ENCODE data around the gene ZNF652. TPM values are rescaled to one million over a fixed set of nuclear protein-coding genes. Genes with fewer than 3 reads are reported as not detected.
"Not testable (repeated sequence)": the region's sequence is repeated elsewhere in the genome, so short reads cannot be mapped to it uniquely, and the experiment has no call there.

ZNF652 gene
- total RNA-seq, 1 experiment from 2014 or later: 29.2 TPM

GRCh38 chr17:49390548-49391324, 28.7 kb upstream of the ZNF652 start:
- Histone ChIP-seq H3K27me3 (no peaks in the 10 kb centered on the region), H3K27ac (peak overlapping the region; percentile 18), H3K4me1 (peaks cover 14% of the 10 kb centered on the region), H3K9me3 (replicated peaks) (no peaks in the 10 kb centered on the region), H3K36me3 (no peaks in the 10 kb centered on the region), H3K4me3 (peak overlapping the region; percentile 37)
- DNase-seq: peak; percentile 29 to 66

DNA sequence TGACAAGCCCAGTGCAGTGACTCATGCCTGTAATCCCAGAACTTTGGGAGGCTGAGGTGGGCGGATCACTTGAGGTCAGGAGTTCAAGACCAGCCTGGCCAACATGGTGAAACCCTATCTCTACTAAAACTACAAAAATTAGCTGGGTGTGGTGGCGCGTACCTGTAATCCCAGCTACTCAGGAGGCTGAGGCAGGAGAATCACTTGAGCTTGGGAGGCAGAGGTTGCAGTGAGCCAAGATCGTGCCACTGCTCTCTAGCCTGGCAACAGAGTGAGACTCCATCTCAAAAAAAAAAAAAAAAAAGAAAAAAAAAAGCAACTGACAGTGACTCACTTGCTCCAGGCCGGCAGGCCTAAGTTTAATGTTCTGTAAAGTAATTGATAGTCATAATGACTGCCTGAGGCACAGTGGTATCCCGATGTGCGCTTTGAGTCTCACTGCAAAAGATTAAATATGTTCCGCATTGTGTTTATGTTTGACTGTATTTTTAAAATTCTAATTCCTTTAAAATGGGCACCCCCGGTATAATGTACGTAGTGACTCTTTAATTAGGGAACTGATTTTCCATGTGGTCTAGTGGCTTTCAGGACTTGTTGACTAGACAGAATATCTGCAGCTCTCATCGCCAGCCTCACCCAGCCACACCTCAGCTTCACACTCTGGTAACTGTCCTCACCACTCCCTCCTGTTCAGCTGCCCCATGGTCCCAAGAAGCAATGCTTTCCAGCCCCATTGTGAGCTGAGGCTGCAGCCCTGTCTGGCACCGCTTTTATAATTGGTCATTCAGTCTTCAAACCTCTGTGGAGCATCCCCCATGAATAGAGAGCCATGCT, 27.7 kb upstream of the ZNF652 start:
- H3K27ac ChIP-seq; H3K9me3 ChIP-seq (replicated peaks); H3K27me3 ChIP-seq; H3K36me3 ChIP-seq; DNase-seq; H3K4me3 ChIP-seq: not testable (repeated sequence)
- H3K4me1 ChIP-seq: peaks cover 20% of the 10 kb centered on the region

DNA sequence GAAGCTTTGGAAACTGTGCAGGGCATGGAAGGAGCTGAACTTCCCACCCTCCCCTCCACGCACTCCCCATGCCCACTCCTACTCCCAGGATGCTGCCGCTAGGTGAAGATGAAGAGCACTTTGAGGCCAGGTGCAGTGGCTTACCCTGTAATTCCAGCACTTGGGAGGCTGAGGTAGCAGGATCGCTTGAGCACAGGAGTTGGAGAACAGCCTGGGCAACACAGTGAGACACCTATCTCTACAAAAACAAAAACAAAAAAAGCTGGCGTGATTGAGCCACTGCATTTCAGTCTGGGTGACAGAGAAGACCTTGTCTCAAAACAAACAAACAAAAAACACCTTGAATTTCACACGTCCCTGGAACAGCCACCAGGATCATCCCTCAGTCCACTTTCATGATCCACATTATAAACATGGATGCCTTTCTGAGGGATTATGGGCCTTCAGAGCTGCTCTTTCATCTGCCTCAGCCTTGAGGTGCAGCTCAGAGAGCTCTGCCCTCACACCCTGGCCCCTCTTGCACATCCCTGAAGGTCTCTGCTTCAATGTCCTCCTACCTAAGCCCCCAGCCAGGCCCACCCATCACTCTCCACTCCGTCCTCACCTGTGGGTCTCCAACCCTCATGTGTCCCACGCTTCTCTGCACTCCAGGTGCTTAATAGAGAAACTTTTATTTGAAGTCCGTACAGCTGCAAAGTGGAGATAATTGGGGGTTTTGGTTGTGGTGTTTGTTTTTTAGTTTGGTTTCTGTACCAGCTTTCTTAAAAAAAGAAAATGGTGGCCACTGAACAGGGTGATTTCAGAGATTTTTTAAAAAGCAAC, 26.9 kb upstream of the ZNF652 start:
- DNase-seq: no peak
- Histone ChIP-seq H3K9me3 (replicated peaks) (no peaks in the 10 kb centered on the region), H3K4me1 (peaks cover 20% of the 10 kb centered on the region), H3K27me3 (no peaks in the 10 kb centered on the region), H3K27ac (no peak overlapping the region), H3K4me3 (no peak overlapping the region), H3K36me3 (no peaks in the 10 kb centered on the region)

GRCh38 chr17:49388290-49388640, 26.2 kb upstream of the ZNF652 start:
- Histone ChIP-seq H3K9me3 (replicated peaks) (no peaks in the 10 kb centered on the region), H3K4me3 (no peak overlapping the region), H3K36me3 (no peaks in the 10 kb centered on the region), H3K27ac (no peak overlapping the region), H3K27me3 (no peaks in the 10 kb centered on the region), H3K4me1 (peaks cover 20% of the 10 kb centered on the region)
- DNase-seq: no peak

- no peak overlapping the region for H3K27ac ChIP-seq
- H3K4me3 ChIP-seq: no peak overlapping the region
- no peaks in the 10 kb centered on the region for H3K27me3 ChIP-seq
- DNase-seq: no peak
- H3K36me3 ChIP-seq: no peaks in the 10 kb centered on the region
- H3K4me1 ChIP-seq: peaks cover 20% of the 10 kb centered on the region
- H3K9me3 ChIP-seq (replicated peaks): no peaks in the 10 kb centered on the region
These were observed 25.6 kb upstream of the ZNF652 start for GRCh38 chr17:49387498-49388289.

GRCh38 chr17:49386373-49386772, 24.3 kb upstream of the ZNF652 start:
- peaks cover 20% of the 10 kb centered on the region for H3K4me1 ChIP-seq
- no peaks in the 10 kb centered on the region; the same call in 1 of the 2 replicates for H3K27me3 ChIP-seq
- no peak overlapping the region for H3K27ac ChIP-seq
- H3K36me3 ChIP-seq: no peaks in the 10 kb centered on the region
- no peak for DNase-seq
- no peaks in the 10 kb centered on the region for H3K9me3 ChIP-seq (replicated peaks)
- no peak overlapping the region for H3K4me3 ChIP-seq

GRCh38 chr17:49384951-49385350, 22.9 kb upstream of the ZNF652 start:
- no peak overlapping the region for H3K27ac ChIP-seq
- H3K27me3 ChIP-seq: no peaks in the 10 kb centered on the region; the same call in 1 of the 2 replicates
- no peaks in the 10 kb centered on the region for H3K36me3 ChIP-seq
- no peak overlapping the region for H3K4me3 ChIP-seq
- no peaks in the 10 kb centered on the region for H3K9me3 ChIP-seq (replicated peaks)
- peaks cover 9% of the 10 kb centered on the region for H3K4me1 ChIP-seq
- peak in 1 of 2 experiments; percentile 56 for DNase-seq

DNA sequence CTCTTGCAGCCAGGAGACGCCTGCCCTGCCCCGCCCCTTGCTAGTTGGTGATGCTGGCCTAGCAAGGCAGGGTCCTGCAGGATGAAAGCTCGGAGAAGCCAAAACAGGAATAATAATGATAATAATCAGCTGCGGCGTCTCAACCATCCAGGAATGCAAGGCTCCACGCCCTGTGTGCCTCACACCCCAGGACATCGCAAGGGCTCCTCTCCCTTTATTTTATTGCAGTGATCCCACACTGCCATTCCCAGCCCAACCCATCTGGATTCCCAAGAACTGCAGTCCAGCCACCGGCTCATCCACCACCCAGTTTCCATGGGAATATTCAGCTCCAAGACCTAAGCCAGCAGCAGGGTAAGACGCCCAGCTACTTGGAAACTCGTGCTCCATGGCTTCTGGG, 21.0 kb upstream of the ZNF652 start:
- no peak for DNase-seq
- peaks cover 7% of the 10 kb centered on the region for H3K4me1 ChIP-seq
- H3K27ac ChIP-seq: no peak overlapping the region
- H3K36me3 ChIP-seq: no peaks in the 10 kb centered on the region
- no peaks in the 10 kb centered on the region for H3K9me3 ChIP-seq (replicated peaks)
- H3K27me3 ChIP-seq: no peaks in the 10 kb centered on the region; the same call in 1 of the 2 replicates
- no peak overlapping the region for H3K4me3 ChIP-seq

- Histone ChIP-seq H3K36me3 (no peaks in the 10 kb centered on the region), H3K27me3 (no peaks in the 10 kb centered on the region; the same call in 1 of the 2 replicates), H3K4me3 (no peak overlapping the region), H3K4me1 (peaks cover 7% of the 10 kb centered on the region), H3K9me3 (replicated peaks) (no peaks in the 10 kb centered on the region), H3K27ac (no peak overlapping the region)
- DNase-seq: no peak
These were observed 20.5 kb upstream of the ZNF652 start for GRCh38 chr17:49382556-49382955.

DNA sequence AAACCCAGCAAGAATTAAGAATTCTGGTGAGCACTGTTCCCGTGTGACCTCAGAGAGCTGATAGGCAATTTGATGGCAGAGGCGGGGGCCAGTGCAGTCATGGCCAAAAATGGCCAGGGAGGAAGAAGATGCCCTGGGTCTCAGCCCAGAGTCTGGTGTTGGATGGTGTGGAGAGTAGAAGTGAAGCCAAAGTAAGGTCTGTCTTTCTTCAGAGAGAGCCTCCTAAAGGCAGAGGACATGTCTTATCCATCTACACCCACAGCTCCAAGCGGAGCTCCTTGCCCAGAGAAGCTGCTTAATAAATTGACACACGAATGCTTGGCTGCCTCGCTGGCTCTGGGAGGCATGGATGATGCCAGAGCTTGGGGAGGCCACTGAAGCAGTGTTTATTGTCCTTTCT, 19.7 kb upstream of the ZNF652 start:
- H3K4me1 ChIP-seq: peaks cover 7% of the 10 kb centered on the region
- no peak for DNase-seq
- H3K4me3 ChIP-seq: no peak overlapping the region
- H3K9me3 ChIP-seq (replicated peaks): no peaks in the 10 kb centered on the region
- no peak overlapping the region for H3K27ac ChIP-seq
- no peaks in the 10 kb centered on the region; the same call in 1 of the 2 replicates for H3K27me3 ChIP-seq
- no peaks in the 10 kb centered on the region for H3K36me3 ChIP-seq

GRCh38 chr17:49381033-49381432, 19.0 kb upstream of the ZNF652 start:
- H3K9me3 ChIP-seq (replicated peaks): no peaks in the 10 kb centered on the region
- no peaks in the 10 kb centered on the region; the same call in 1 of the 2 replicates for H3K27me3 ChIP-seq
- peaks cover 7% of the 10 kb centered on the region for H3K4me1 ChIP-seq
- no peak overlapping the region for H3K4me3 ChIP-seq
- no peak for DNase-seq
- H3K27ac ChIP-seq: no peak overlapping the region
- H3K36me3 ChIP-seq: no peaks in the 10 kb centered on the region

DNA sequence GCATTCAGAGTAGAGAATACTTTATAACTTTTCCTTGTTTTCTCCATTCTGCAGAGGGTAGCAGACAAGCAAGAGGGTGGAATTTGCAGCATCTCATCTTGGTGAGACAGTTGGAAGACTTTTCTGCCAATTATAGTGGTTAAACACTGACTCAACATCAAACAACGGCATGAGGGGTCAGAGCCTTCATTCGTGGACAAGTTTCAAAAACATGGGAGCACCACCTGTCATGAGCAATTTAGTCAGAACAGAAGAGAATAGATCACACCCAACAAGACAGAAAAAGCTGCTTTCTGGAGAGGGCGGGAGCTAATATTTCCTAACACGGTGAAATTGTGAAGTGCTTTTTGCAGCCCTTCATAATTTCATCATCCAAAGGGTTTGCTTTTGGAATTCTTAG, 17.9 kb upstream of the ZNF652 start:
- Histone ChIP-seq H3K4me1 (peaks cover 2% of the 10 kb centered on the region), H3K36me3 (no peaks in the 10 kb centered on the region), H3K27me3 (no peaks in the 10 kb centered on the region; the same call in 1 of the 2 replicates), H3K9me3 (replicated peaks) (no peaks in the 10 kb centered on the region), H3K27ac (no peak overlapping the region), H3K4me3 (no peak overlapping the region)
- DNase-seq: no peak

DNA sequence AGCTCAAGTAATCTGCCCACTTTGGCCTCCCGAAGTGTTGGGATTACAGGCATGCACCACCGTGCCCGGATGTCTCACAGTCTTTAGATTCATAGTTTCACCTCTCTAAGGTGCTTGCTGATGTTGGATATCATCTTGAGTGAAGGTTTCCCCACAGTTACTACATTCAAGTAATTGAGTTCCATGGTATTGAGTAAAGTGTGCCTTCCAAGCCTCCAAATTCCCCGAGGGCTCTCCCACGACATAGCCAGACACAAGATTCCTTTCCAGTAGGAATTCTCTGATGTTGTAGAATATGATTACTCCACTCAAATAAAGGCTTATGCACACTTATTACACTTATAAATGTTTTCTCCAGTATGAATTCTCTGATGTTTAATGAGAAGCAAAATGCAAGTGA, 16.3 kb upstream of the ZNF652 start:
- DNase-seq: no peak
- no peak overlapping the region for H3K27ac ChIP-seq
- H3K27me3 ChIP-seq: no peaks in the 10 kb centered on the region; the same call in 1 of the 2 replicates
- no peak overlapping the region for H3K4me3 ChIP-seq
- no peaks in the 10 kb centered on the region; the same call in 1 of the 2 replicates for H3K4me1 ChIP-seq
- no peaks in the 10 kb centered on the region for H3K36me3 ChIP-seq
- no peaks in the 10 kb centered on the region for H3K9me3 ChIP-seq (replicated peaks)

DNA sequence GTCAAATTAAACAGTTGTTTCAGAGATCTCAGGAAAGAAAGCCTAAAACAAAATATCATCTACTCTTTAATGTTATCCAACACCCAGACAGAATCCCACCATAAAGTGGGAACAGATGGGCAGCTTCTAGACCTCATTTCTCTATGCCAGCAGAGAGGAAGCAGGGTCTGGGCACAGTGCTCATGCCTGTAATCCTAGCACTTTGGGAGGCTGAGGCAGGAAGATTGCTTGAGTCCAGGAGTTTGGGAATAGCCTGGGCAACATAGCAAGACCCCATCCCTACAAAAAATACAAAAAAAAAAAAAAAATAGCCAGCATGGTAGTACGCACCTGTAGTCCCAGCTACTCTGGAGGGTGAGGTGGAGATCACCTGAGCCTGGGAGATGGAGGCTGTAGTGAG, 13.5 kb upstream of the ZNF652 start:
- Histone ChIP-seq H3K4me3 (no peak overlapping the region), H3K27ac (no peak overlapping the region), H3K9me3 (replicated peaks) (no peaks in the 10 kb centered on the region), H3K27me3 (no peaks in the 10 kb centered on the region), H3K36me3 (no peaks in the 10 kb centered on the region), H3K4me1 (no peaks in the 10 kb centered on the region; the same call in 1 of the 2 replicates)
- no peak for DNase-seq

Data from SJCRH30 (cell line).